WERI-Rb-1 (cell line): ENCODE measurements around the gene PHAX.
"Not testable (repeated sequence)": the region's sequence is repeated elsewhere in the genome, so short reads cannot be mapped to it uniquely, and the experiment has no call there.

Experiments
- DNase-seq: peaks from one replicate; pipeline ENCODE4 v3.0.0-alpha.2; 2020
- H3K27ac ChIP-seq: fragments of 250-450 bp; sonication (Bioruptor Pico); 2 replicates; pipeline ENCODE4 v1.5.1; 2020; ENCODE audit warnings: mild to moderate bottlenecking, moderate library complexity
- H3K27me3 ChIP-seq: fragments of 250-450 bp; sonication (Bioruptor Pico); 2 replicates; pipeline ENCODE4 v1.5.1; 2021; ENCODE audit warnings: mild to moderate bottlenecking, low read depth, moderate library complexity; ENCODE audit not compliant: insufficient read depth, severe bottlenecking
- H3K36me3 ChIP-seq: fragments of 250-450 bp; sonication (Bioruptor Pico); 2 replicates; pipeline ENCODE4 v1.5.1; 2020; ENCODE audit warnings: mild to moderate bottlenecking, moderate library complexity
- H3K4me3 ChIP-seq: 2 replicates; pipeline ENCODE4 v1.5.1; 2011; ENCODE audit warnings: low read depth, mild to moderate bottlenecking, control low read depth, low read length
- H3K9me3 ChIP-seq: fragments of 250-450 bp; sonication (Bioruptor Pico); 2 replicates; pipeline ENCODE4 v1.5.1; 2021; ENCODE audit warnings: mild to moderate bottlenecking, moderate library complexity; ENCODE audit not compliant: severe bottlenecking
- CTCF ChIP-seq: IDR thresholded peaks from 2 replicates; pipeline ENCODE4 v1.5.1; 2011; ENCODE audit warnings: low read depth, mild to moderate bottlenecking, control low read depth, inconsistent platforms, low read length

PHAX gene

GRCh38 chr5:126599499-126599898 is 1.2 kb upstream of the PHAX start:
- Histone ChIP-seq H3K27me3 (no peaks in the 10 kb centered on the region), H3K4me3 (no peak overlapping the region), H3K36me3 (peaks cover 12% of the 10 kb centered on the region), H3K27ac (no peak overlapping the region), H3K9me3 (peaks cover 3% of the 10 kb centered on the region)
- DNase-seq: no peak
- TF ChIP-seq CTCF: no peak

GRCh38 chr5:126599971-126600630 is 646 bp upstream of the PHAX start:
- Histone ChIP-seq H3K27ac (peak overlapping the region; percentile 78), H3K36me3 (peaks cover 17% of the 10 kb centered on the region), H3K4me3 (peak overlapping the region; percentile 83)
- DNase-seq, H3K27me3 ChIP-seq, H3K9me3 ChIP-seq: not testable (repeated sequence)

DNA sequence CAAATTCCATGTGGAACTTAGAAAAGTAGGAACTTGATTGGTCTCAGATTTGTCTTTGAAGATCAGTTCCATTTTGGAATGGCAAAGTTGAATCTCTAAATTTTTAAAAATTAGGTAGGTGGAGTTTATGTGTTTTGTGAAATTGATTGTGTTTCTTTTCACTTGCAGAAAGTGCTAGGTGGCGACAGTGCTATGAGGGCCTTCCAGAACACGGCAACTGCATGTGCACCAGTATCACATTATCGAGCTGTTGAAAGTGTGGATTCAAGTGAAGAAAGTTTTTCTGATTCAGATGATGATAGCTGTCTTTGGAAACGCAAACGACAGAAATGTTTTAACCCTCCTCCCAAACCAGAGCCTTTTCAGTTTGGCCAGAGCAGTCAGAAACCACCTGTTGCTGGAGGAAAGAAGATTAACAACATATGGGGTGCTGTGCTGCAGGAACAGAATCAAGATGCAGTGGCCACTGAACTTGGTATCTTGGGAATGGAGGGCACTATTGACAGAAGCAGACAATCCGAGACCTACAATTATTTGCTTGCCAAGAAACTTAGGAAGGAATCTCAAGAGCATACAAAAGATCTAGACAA is 2.8 kb downstream of the PHAX start:
- no peak for TF ChIP-seq CTCF
- no peak for DNase-seq
- no peak overlapping the region for H3K27ac ChIP-seq
- no peak overlapping the region for H3K4me3 ChIP-seq
- no peaks in the 10 kb centered on the region for H3K27me3 ChIP-seq
- H3K9me3 ChIP-seq: peaks cover 3% of the 10 kb centered on the region
- peaks cover 45% of the 10 kb centered on the region for H3K36me3 ChIP-seq

DNA sequence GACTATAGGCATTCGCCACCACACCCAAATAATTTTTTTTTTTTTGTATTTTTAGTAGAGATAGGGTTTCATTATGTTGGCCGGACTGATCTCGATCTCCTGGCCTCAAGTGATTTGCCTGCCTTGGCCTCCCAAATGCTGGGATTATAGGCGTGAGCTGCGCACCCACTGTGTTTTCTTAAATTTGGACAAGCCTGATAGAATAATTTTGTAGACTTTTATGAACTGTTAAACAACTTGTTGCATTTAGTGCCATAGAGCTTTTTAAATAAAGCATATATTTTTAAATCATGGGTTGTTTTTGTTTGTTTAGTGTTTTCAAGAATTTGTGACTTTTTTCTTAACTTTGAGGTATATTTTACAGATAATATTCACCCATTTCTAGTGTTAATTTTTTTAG is 4.8 kb downstream of the PHAX start:
- Histone ChIP-seq H3K9me3 (no peaks in the 10 kb centered on the region), H3K36me3 (peaks cover 62% of the 10 kb centered on the region), H3K27ac (no peak overlapping the region), H3K27me3 (no peaks in the 10 kb centered on the region), H3K4me3 (no peak overlapping the region)
- DNase-seq: no peak
- no peak for TF ChIP-seq CTCF

- no peak for TF ChIP-seq CTCF
- Histone ChIP-seq H3K4me3 (no peak overlapping the region), H3K27me3 (no peaks in the 10 kb centered on the region), H3K27ac (no peak overlapping the region), H3K36me3 (peaks cover 81% of the 10 kb centered on the region), H3K9me3 (no peaks in the 10 kb centered on the region)
- DNase-seq: no peak
Measured at GRCh38 chr5:126610160-126610559, 9.4 kb downstream of the PHAX start.

- H3K27me3 ChIP-seq: no peaks in the 10 kb centered on the region
- no peak for DNase-seq
- peaks cover 80% of the 10 kb centered on the region for H3K36me3 ChIP-seq
- no peak overlapping the region for H3K27ac ChIP-seq
- no peak overlapping the region for H3K4me3 ChIP-seq
- TF ChIP-seq CTCF: no peak
- no peaks in the 10 kb centered on the region for H3K9me3 ChIP-seq
Measured at GRCh38 chr5:126610616-126611015, 9.9 kb downstream of the PHAX start.
